ENCODE results near the gene FAM83E. TPM values are rescaled to one million over a fixed set of nuclear protein-coding genes. Genes with fewer than 3 reads are reported as not detected.
"Not testable (repeated sequence)": the region's sequence is repeated elsewhere in the genome, so short reads cannot be mapped to it uniquely, and the experiment has no call there.

Gene FAM83E
- total RNA-seq, 1 experiment from 2014 or later: 0.06 TPM

DNA sequence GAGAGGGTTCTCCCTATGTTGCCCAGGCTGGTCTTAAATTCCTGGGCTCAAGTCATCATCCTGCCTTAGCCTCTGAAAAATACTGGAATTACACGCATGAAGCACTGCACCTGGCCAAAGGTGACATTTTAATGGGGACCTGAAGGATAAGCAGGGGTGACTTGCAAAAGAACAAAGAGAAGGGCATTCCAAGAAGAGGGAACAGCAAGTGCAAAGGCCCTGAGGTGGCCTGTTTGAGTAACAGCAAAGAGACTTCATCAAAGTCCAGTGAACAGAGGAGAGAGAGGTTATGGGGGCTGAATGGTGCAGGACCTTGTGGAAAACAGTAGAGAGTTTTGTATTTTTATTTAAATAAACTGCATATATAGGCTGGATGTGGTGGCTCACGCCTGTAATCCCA is 27.0 kb upstream of the FAM83E start:
- DNase-seq (ENCODE audit: low spot score): no peak

DNA sequence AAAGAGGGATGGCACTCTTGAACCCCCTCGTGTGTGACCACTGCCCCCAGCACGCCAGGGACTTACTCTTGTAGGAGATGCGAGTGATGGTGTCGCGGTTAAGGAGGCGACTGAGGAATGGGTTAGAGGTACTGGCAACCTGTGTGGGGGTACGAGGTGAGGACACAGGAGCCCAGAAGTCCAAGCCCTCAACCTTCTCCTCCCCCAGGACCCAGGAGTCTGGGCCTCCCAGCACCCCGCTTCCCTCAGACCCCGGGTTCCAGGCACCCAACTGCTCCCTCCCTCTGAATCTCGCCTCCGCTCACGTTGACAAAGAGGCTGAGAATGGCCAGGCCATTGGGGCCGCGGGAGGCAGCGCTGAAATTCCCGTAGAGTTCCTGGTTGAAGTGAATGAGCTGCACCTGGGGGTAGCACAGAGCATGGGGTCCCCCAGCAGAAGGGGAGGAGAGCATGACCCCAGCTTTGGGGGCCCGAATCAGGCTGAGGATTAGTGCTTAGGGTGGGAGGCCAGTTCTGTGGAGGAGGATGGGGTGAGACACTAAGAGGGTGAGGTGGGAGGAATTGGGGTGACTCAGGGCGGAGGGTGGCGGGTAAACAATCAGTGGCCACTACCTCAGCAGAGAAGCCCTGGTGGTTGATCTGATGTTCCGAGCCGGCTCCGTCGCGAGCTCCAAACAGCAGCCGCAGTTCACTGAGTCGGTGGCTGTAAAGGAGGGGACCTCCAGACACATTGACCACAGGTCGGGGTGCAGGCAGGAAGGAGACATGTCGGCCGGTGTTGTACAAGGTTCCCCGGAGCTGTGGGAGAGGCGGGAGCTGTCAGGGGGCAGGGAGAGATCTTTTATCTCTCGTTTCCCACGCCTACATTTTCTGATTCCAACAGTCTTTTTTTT is 24.9 kb upstream of the FAM83E start:
- no peak for DNase-seq (ENCODE audit: low spot score)

DNA sequence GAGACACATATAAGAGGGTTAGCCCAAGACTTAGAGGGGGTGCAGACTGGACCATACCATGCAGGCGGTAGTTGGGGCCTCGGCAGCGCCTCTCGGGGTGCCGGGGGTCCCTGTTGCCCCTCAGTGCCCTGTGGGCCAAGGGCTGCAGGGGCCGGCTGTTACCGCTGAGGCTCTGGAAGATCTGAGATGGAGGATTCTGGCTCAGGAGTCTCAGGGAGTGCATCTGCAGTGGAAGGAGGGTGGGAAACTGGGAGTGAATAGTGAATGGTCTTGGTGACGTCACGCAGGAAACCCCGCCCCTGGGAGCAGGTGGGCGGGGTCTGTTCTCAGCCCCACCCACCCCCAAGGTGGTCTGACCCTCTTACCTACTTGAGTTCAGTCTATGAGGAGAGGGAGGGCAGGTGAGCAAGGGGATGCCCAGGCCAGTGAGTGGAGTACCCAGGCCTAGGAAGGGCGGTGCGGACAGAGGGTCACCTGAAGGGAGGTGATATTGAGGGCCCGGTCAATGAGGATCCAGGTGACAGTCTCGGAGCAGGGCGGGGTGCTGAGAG is 24.0 kb upstream of the FAM83E start:
- DNase-seq (ENCODE audit: low spot score): no peak

DNA sequence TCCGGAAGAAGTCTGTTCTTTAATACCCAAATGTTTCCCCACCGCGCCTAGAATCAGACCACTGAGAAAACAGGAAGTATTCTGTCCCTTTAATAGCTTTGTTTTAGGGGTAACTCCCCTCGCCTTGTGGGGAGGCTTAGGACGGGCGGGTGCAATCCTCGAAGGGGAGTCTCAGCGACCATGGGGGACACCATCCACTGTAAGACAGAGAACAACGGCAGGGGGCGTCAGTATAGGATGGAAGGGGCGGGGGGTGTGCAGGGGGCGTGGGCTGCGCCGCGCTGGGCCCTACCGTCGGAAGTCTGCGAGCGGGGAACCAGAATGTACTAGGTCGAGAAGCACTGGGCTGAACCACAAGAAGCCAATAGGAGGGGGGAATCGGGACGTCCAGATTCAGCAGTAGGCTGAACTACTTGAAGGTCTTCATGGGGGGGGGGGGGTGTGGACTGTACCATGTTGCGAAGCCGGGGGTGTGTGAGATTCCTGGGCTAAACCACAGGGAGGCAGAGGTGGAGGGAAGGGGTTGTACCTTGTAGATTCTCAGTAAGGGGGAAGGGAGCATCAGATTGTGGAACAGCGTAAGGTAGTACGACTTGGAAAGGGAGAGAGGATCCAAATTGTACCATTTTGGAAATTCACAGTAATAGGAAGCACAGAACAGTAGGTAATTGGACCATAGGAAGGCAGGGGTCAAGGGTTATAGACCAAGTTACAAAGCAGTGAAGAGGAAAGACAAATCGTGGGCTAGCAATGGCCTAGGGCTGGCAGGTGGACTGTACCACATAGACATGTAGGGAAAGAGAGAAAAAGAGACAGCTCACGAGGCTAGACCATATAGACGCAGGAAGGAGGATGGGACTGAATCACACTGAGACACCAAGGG is 23.3 kb upstream of the FAM83E start:
- DNase-seq (ENCODE audit: low spot score): peak; percentile 96

DNA sequence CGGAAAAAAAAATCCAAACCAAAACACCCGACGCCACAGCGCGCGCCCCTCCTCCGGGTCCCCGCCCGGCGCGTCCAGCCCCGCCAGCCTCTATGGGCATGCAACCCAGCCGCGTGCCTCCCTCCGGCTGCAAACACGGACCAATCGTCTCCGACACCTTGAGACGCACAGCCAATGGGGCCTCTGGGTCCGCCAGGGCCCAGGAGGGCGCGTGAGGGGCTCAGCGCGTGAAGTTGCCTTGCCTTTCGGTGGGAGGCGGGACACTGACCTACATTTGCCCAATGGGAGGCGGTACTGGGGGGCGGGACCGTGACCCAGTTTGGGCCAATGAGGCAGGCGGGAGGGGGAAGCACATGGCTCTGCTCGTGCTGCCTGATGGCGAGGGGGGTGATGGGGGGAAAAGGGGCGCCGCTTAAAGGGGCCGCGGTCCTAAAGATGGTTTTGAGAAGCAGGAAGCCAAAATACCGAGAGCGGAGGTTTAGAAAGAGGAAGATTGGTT is 22.6 kb upstream of the FAM83E start:
- DNase-seq (ENCODE audit: low spot score): peak; percentile 100

DNA sequence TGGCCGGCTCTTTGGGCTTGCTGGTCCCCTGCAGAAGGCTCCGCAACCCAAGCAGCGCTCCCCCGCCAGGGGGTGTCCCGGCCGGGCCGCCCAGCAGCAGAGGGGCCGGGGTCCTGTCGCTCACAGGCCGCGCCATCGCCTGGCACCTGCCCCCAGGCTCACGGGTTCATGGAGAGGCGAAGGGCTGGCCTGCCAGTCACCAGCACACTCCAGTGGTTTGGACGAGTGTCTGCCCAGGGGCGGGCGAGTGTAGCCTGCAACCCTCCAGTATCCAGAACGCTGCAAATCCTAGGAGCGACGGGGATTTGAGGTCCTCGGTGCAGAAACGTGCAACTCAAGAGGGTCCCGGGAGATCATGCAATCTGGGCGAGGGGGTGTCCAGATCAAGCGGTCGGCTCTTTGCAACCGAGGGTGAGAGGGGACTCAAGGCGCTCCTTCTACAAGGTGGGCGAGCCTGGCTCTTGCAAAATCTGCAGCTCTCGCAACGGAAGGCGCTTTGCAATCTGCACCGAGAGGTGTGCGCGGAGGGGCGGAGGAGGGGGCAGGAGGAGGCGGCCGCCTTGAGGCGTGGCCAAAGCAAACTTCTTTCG is 22.1 kb upstream of the FAM83E start, which contains the start of gene DBP:
TSS of gene DBP (minus strand) at position 521 of the 590 bp plus-strand sequence. CDS start at position 136, 385 bp downstream.
- DNase-seq (ENCODE audit: low spot score): no peak

DNA sequence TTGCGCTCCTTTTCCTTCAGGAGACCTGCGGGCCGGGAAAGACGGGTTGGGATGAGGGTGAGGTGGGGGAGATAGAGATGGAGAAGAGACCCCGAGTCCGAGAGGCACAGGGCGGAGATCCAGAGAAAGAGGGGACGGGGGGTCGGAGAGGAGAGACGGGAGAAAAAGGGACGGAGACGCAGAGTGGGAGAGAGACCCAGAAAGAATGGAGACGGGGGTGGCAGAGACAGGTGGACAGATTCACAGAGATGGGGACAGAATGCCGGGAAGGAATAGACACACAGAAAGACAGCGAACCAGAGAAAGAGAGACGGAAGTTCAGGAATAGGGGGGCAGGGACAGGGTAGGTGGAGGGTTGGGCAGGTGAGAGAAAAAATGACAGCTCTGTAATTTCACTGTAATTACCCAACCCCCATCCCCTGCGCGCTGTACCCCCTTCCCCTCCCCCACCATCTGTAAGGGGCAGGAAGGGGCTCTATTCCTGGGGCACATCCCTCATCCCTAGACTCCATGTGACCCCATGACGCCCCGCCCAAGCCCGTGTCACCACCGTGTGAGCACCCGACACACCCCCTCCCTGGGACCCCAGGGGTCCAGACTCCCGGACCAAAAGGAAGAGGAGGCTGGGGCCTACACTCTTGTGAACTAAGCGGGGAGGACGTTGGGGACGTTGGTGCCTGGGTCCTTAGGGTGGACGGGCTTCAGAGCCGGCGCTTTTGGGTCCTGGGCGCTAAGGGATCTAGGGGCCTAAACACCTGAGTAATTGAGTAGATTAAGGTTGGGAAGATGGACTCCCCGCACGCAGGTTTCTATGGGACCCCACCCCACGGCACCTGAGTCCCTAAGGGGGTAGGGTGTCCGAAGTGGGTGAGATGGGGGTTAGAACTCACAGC is 21.3 kb upstream of the FAM83E start:
- DNase-seq (ENCODE audit: low spot score): no peak

DNA sequence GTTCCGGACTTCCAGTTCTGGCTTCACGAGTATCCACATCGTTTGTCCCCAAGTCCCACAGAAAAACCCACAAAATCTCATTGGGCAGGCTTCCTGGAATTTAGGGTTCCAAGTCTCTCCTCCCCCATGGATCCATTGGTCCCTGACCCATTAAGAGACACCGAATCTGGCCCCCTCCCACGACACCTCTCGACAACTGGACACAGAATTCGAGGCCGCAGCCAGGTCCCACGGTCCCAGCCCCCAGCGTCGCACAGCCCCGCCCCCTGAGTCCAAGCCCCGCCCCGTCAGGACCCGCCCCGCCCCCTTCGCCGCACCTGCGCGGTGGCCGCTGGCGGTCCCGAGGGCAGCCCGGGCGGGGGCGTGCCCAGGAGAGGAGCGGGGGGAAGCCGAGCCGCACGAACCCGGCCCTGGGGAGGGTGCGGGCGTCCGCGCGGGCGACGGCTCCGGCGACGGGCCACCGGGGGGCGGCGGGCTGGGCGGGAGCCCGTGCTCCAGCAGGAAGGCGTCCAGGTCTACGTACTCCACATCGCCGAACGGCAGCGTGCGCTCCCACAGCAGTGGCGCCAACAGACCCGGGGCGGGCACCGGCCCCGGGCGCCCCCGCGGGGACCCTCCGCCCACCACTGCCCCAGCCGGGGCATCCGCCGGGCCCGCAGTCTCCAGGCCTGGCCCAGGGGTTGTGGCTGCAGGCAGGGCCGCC is 20.5 kb upstream of the FAM83E start:
- no peak for DNase-seq (ENCODE audit: low spot score)

DNA sequence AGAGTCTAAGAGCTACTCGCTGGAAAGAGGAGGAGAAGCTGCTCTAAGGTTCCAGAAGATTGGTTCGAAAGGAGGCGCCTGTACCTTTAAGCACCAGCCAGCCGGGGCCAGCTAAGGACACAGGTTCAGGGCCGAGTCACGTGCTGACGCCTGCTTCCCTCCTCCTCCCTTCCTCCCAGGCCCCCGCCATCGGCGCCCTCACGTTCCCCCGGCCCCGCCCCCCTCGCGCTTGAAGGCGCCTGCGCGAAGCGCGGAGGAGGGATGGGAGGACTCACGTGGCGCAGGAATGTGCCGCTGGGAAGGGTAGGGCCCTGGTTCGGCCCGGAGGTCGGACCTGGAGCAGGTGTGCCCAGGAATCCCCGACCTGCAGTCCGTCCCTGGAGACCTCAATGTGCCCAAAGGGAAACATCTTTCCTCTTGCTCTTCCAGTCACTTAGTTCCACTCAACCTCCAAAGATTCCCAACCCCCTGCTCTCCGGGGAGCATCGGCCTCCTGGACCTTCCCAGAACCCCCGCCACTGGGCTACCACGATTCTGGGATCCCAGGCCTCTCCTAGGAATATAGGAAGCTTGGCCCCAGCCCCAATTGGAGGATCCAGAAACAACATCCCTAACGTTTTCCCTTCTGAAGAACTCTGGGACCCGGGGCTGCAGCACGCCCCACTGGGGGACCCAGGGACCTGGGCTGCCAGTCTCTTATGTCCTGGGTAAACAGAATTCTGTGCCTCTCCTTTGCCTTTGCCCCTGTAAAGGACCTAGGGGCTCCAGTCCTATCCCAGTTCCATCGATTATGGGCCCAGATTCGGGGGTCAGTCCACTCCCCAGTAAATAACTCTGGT is 19.8 kb upstream of the FAM83E start:
- DNase-seq (ENCODE audit: low spot score): peak; percentile 98

DNA sequence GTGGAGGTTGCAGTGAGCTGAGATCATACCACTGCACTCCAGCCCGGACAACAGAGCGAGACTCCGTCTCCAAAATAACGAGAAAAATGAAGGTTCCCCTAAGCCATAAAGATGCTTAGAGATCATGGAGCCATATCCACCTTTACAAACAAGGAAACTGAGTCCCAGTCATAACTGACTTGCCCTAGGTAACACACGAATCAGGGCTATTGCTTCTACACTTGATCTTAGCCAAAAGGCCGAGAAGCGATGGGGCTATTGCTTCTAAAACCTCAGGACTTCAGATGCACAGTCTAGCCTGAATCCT is 19.1 kb upstream of the FAM83E start:
- no peak for DNase-seq (ENCODE audit: low spot score)

DNA sequence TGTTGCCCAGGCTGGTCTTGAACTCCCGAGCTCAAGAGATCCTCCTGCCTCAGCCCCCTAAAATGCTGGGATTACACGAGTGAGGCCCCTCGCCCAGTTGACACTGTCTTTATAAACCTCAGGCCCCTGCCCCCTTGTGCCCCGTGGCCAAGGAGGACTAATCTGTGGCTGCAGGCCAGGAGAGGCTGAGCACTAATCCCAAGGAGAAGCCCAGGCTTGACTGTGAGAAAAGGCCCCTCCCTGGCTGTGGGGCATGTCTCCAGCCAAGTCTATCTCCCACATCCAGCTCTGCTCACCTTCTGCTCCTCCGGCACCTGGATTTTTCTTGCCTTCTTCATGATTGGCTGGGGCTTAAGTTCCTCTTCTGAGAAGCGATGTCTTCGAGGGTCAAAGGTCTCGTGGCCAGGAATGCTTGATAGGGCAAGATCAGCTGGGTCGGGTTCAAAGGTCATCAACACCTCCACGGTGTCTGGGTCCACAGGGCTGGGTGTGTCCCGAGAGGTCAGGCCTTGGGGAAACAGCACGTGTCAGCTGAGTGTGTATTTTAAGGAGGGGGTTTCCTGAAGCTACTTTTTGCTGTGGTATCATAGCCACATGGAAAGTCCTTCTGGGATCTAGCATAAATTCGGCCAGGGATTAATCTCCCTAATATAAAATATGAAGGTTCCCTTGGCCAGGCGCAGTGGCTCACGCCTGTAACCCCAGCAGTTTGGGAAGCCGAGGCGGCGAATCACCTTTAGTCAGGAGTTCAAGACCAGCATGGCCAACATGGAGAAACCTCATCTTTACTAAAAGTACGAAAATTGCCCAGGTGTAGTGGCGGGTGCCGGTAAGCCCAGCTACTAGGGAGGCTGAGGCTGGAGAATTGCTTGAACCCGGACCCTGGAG is 18.5 kb upstream of the FAM83E start:
- DNase-seq (ENCODE audit: low spot score): no peak

DNA sequence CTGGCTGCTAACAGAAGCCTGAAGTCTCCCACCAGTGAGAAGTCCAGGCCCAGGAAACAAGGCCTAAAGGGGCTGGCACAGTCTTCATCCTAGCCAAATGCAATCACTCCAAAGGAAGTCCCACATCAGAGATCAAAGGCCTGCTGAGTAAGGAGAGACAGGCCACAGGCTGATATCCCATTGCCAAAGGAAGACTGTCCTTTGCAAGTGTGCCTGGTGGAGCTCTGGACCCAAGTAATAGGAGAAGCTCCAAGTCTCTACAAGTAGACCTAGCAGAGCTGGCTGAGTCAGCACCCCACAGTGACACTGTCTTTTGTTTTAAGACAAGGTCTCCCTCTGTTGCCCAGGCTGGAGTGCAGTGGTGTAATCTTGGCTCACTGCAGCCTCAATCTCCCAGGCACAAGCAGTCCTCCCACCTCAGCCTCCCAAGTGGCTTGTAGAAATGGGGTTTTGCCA is 17.8 kb upstream of the FAM83E start:
- no peak for DNase-seq (ENCODE audit: low spot score)

DNA sequence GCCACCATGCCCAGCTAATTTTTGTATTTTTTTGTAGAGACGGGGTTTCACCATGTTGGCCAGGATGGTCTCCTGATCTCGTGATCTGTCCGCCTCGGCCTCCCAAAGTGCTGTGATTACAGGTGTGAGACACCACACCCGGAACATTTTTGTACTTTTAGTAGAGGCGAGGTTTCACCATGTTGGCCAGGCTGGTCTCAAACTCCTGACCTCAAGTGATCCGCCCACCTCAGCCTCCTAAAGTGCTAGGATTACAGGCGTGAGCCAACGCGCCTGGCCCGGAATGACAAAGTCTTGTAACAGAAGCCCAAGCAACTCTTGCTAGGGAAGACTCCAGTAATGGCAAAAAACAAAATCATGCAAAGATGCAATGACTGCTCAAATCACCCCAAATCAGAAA is 17.4 kb upstream of the FAM83E start:
- DNase-seq (ENCODE audit: low spot score): not testable (repeated sequence)

DNA sequence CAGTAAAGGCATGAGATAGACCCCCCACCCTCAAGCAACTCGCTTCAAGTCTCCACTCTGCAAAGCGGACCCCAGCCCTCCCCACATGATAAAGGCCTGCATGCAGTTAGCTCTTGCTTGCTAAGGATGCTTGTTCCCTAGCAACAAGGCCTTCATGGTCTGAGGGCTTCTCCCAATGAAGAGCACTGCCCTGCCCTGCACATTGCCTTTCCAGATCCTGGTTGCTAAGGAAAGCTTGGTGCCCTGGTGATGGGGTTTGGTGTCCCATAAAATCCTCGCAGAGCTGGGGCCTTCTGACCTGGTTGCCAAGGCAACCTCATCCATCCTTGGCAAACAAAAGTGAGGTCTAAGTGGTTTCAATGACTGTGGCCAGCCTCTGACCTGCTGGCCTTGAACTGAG is 16.3 kb upstream of the FAM83E start:
- no peak for DNase-seq (ENCODE audit: low spot score)

DNA sequence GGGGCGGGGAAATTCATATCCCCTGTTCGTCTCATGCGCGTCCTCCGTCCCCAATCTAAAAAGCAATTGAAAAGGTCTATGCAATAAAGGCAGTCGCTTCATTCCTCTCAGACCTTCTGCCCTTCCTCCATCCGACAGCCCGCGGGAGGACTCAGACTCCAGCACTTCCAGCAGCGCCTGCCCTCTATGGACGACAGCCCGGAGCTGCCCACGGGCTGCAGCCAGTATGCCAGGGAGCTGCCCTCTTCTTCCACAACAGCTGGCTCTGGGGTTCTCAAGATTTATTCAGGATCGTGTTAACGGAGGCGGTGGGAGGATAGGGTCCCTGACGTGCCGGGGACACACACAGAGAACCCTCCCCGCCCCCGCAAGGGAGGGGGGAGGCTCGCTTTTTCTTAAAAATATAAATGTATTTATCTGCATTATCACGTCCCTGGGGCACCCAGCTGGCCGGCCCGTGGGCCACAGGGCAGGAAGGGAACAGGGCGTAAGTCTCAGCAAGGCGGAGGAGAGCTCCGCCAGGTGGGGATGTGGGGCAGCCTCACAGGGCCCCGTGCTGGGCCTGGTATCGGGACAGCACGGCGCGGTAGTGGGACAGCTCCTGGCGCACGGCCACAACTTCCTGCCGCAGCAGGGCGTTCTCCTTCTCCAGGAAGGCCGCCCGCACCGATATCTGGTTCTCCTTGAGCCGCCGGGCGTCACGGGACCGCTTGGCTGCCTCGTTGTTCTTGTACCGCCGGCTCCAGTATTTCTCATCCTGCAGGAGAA is 15.6 kb upstream of the FAM83E start:
- no peak for DNase-seq (ENCODE audit: low spot score)

DNA sequence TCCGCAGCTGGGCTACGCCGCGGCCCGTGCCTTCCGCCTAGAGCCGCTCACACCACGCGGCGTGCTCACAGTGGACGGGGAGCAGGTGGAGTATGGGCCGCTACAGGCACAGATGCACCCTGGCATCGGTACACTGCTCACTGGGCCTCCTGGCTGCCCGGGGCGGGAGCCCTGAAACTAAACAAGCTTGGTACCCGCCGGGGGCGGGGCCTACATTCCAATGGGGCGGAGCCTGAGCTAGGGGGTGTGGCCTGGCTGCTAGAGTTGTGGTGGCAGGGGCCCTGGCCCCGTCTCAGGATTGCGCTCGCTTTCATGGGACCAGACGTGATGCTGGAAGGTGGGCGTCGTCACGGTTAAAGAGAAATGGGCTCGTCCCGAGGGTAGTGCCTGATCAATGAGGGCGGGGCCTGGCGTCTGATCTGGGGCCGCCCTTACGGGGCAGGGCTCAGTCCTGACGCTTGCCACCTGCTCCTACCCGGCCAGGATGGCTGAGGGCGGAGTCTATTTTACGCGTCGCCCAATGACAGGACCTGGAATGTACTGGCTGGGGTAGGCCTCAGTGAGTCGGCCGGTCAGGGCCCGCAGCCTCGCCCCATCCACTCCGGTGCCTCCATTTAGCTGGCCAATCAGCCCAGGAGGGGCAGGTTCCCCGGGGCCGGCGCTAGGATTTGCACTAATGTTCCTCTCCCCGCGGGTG is 14.9 kb upstream of the FAM83E start:
- no peak for DNase-seq (ENCODE audit: low spot score)

DNA sequence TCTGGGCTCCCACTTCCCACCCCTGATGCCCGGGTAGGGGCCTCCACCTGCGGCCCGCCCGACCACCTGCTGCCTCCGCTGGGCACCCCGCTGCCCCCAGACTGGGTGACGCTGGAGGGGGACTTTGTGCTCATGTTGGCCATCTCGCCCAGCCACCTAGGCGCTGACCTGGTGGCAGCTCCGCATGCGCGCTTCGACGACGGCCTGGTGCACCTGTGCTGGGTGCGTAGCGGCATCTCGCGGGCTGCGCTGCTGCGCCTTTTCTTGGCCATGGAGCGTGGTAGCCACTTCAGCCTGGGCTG is 14.4 kb upstream of the FAM83E start:
- no peak for DNase-seq (ENCODE audit: low spot score)
